Effector memory CD4-positive, alpha-beta T cell (primary cell): ENCODE measurements around the gene FLRT1.

Source experiments
- DNase-seq, 3 donors: peaks; one replicate each; pipeline ENCODE4 v3.0.0-alpha.2; 2020
- H3K27ac ChIP-seq: 2 replicates; pipeline ENCODE4 v1.7.0; 2013; ENCODE audit warnings: mild to moderate bottlenecking, low read length, moderate library complexity; ENCODE audit not compliant: insufficient read depth, poor library complexity, severe bottlenecking
- H3K27me3 ChIP-seq: replicated peaks from 2 replicates; pipeline ENCODE4 v1.7.0; 2013; ENCODE audit warnings: mild to moderate bottlenecking, low read length; ENCODE audit not compliant: insufficient read depth, control insufficient read depth, poor library complexity, severe bottlenecking
- H3K36me3 ChIP-seq: 2 replicates; pipeline ENCODE4 v1.7.0; 2013; ENCODE audit warnings: mild to moderate bottlenecking, low read length, moderate library complexity; ENCODE audit not compliant: control insufficient read depth, insufficient read depth
- H3K4me1 ChIP-seq: 2 replicates; pipeline ENCODE4 v1.7.0; 2013; ENCODE audit warnings: low read length, mild to moderate bottlenecking; ENCODE audit not compliant: control insufficient read depth, insufficient read depth, poor library complexity, severe bottlenecking
- H3K4me3 ChIP-seq: 2 replicates; pipeline ENCODE4 v1.7.0; 2013; ENCODE audit warnings: low read length, low read depth, mild to moderate bottlenecking; ENCODE audit not compliant: insufficient read depth, poor library complexity, severe bottlenecking
- H3K9me3 ChIP-seq: 2 replicates; pipeline ENCODE4 v1.7.0; 2013; ENCODE audit warnings: mild to moderate bottlenecking, low read length, moderate library complexity; ENCODE audit not compliant: control insufficient read depth

The FLRT1 gene

GRCh38 chr11:64072871-64073270, 37.1 kb downstream of the FLRT1 start:
- no peak for DNase-seq
- Histone ChIP-seq H3K4me3 (no peak overlapping the region), H3K36me3 (no peaks in the 10 kb centered on the region), H3K27ac (no peak overlapping the region), H3K9me3 (no peaks in the 10 kb centered on the region), H3K4me1 (peaks cover 9% of the 10 kb centered on the region), H3K27me3 (no peaks in the 10 kb centered on the region)

- Histone ChIP-seq H3K27ac (no peak overlapping the region), H3K27me3 (no peaks in the 10 kb centered on the region), H3K4me1 (peaks cover 9% of the 10 kb centered on the region), H3K4me3 (no peak overlapping the region), H3K9me3 (no peaks in the 10 kb centered on the region), H3K36me3 (no peaks in the 10 kb centered on the region)
- no peak for DNase-seq
Measured at GRCh38 chr11:64073542-64073941, 37.8 kb downstream of the FLRT1 start.

GRCh38 chr11:64074239-64074638, 38.5 kb downstream of the FLRT1 start:
- Histone ChIP-seq H3K4me3 (no peak overlapping the region), H3K27me3 (no peaks in the 10 kb centered on the region), H3K36me3 (no peaks in the 10 kb centered on the region), H3K4me1 (peaks cover 9% of the 10 kb centered on the region), H3K27ac (no peak overlapping the region), H3K9me3 (no peaks in the 10 kb centered on the region)
- DNase-seq: no peak

GRCh38 chr11:64076758-64077157, 41.0 kb downstream of the FLRT1 start:
- Histone ChIP-seq H3K9me3 (no peaks in the 10 kb centered on the region), H3K4me1 (peaks cover 9% of the 10 kb centered on the region), H3K27me3 (no peaks in the 10 kb centered on the region), H3K27ac (no peak overlapping the region), H3K4me3 (no peak overlapping the region), H3K36me3 (no peaks in the 10 kb centered on the region)
- no peak for DNase-seq

GRCh38 chr11:64077607-64078006, 41.9 kb downstream of the FLRT1 start:
- Histone ChIP-seq H3K4me3 (no peak overlapping the region), H3K9me3 (no peaks in the 10 kb centered on the region), H3K27ac (no peak overlapping the region), H3K27me3 (no peaks in the 10 kb centered on the region), H3K36me3 (no peaks in the 10 kb centered on the region), H3K4me1 (peaks cover 9% of the 10 kb centered on the region)
- no peak for DNase-seq

GRCh38 chr11:64078284-64078683, 42.6 kb downstream of the FLRT1 start:
- H3K9me3 ChIP-seq: no peaks in the 10 kb centered on the region
- no peak for DNase-seq
- H3K27me3 ChIP-seq: no peaks in the 10 kb centered on the region
- no peak overlapping the region for H3K4me3 ChIP-seq
- H3K27ac ChIP-seq: no peak overlapping the region
- H3K4me1 ChIP-seq: peaks cover 9% of the 10 kb centered on the region
- H3K36me3 ChIP-seq: no peaks in the 10 kb centered on the region

GRCh38 chr11:64078905-64079304, 43.2 kb downstream of the FLRT1 start:
- Histone ChIP-seq H3K4me3 (no peak overlapping the region), H3K4me1 (peaks cover 6% of the 10 kb centered on the region), H3K9me3 (no peaks in the 10 kb centered on the region), H3K27ac (no peak overlapping the region), H3K27me3 (no peaks in the 10 kb centered on the region), H3K36me3 (no peaks in the 10 kb centered on the region)
- DNase-seq: no peak

GRCh38 chr11:64080390-64080789, 44.7 kb downstream of the FLRT1 start:
- Histone ChIP-seq H3K4me3 (no peak overlapping the region), H3K9me3 (no peaks in the 10 kb centered on the region), H3K27ac (no peak overlapping the region), H3K4me1 (no peaks in the 10 kb centered on the region), H3K36me3 (no peaks in the 10 kb centered on the region), H3K27me3 (no peaks in the 10 kb centered on the region)
- no peak for DNase-seq

GRCh38 chr11:64081745-64082442, 46.2 kb downstream of the FLRT1 start:
- no peaks in the 10 kb centered on the region for H3K27me3 ChIP-seq
- no peaks in the 10 kb centered on the region for H3K4me1 ChIP-seq
- no peaks in the 10 kb centered on the region for H3K9me3 ChIP-seq
- no peak for DNase-seq
- H3K27ac ChIP-seq: no peak overlapping the region
- H3K4me3 ChIP-seq: no peak overlapping the region
- H3K36me3 ChIP-seq: no peaks in the 10 kb centered on the region

- H3K27ac ChIP-seq: no peak overlapping the region
- no peaks in the 10 kb centered on the region for H3K4me1 ChIP-seq
- H3K36me3 ChIP-seq: no peaks in the 10 kb centered on the region
- H3K4me3 ChIP-seq: no peak overlapping the region
- no peaks in the 10 kb centered on the region for H3K27me3 ChIP-seq
- H3K9me3 ChIP-seq: no peaks in the 10 kb centered on the region
- DNase-seq: no peak
Measured at GRCh38 chr11:64083398-64084080, 47.8 kb downstream of the FLRT1 start.
